MM.1S (cell line): ENCODE data around the gene GRAMD1A.

Source experiments
- DNase-seq: peaks from one replicate; pipeline ENCODE4 v3.0.0-alpha.2; 2015
- H2AFZ ChIP-seq: fragments of 300-600 bp; sonication (generic); 2 replicates; pipeline ENCODE4 v1.6.0; 2016; ENCODE audit warnings: antibody characterized with exemption, low read length
- H3F3A ChIP-seq: fragments of 300-600 bp; sonication (generic); 2 replicates; pipeline ENCODE4 v1.6.1; 2016; ENCODE audit warnings: mild to moderate bottlenecking, antibody characterized with exemption, low read length, moderate library complexity, mixed read lengths; ENCODE audit not compliant: insufficient read depth
- H3K27ac ChIP-seq: fragments of 300-600 bp; sonication (generic); 2 replicates; pipeline ENCODE4 v1.5.1; 2016; ENCODE audit warnings: mild to moderate bottlenecking, low read length
- H3K27me3 ChIP-seq: fragments of 300-600 bp; sonication (generic); replicated peaks from 2 replicates; pipeline ENCODE4 v1.6.0; 2016; ENCODE audit warnings: low read length; ENCODE audit not compliant: insufficient read depth
- H3K36me3 ChIP-seq: fragments of 300-600 bp; sonication (generic); replicated peaks from 2 replicates; pipeline ENCODE4 v1.6.1; 2016; ENCODE audit warnings: mild to moderate bottlenecking, low read length, mixed read lengths; ENCODE audit not compliant: insufficient read depth
- H3K4me1 ChIP-seq: fragments of 300-600 bp; sonication (generic); 2 replicates; pipeline ENCODE4 v1.6.1; 2016; ENCODE audit warnings: low read length, mixed read lengths
- H3K4me2 ChIP-seq: fragments of 300-600 bp; sonication (generic); 2 replicates; pipeline ENCODE4 v1.6.0; 2016; ENCODE audit warnings: low read depth, low read length
- H3K4me3 ChIP-seq: fragments of 300-600 bp; sonication (generic); 2 replicates; pipeline ENCODE4 v1.5.1; 2016; ENCODE audit warnings: low read length, mixed read lengths
- H3K79me2 ChIP-seq: fragments of 300-600 bp; sonication (generic); 2 replicates; pipeline ENCODE4 v1.6.1; 2016; ENCODE audit warnings: mixed run types, low read length, mixed read lengths
- H3K9ac ChIP-seq: fragments of 300-600 bp; sonication (generic); 2 replicates; pipeline ENCODE4 v1.6.1; 2016; ENCODE audit warnings: low read length, mixed read lengths
- H3K9me2 ChIP-seq: fragments of 300-600 bp; sonication (generic); replicated peaks from 2 replicates; pipeline ENCODE4 v1.6.1; 2016; ENCODE audit warnings: mild to moderate bottlenecking, low read length, mixed read lengths; ENCODE audit not compliant: insufficient read depth
- H3K9me3 ChIP-seq: fragments of 300-600 bp; sonication (generic); replicated peaks from 2 replicates; pipeline ENCODE4 v1.6.1; 2016; ENCODE audit warnings: mild to moderate bottlenecking, low read length, mixed read lengths; ENCODE audit not compliant: insufficient read depth
- H4K20me1 ChIP-seq: fragments of 300-600 bp; sonication (generic); 2 replicates; pipeline ENCODE4 v1.6.1; 2016; ENCODE audit warnings: mild to moderate bottlenecking, low read length, moderate library complexity, mixed read lengths; ENCODE audit not compliant: insufficient read depth
- CTCF ChIP-seq: fragments of 300-600 bp; sonication (generic); IDR thresholded peaks from 2 replicates; pipeline ENCODE4 v1.5.1; 2016; ENCODE audit warnings: antibody characterized with exemption, low read length, mixed read lengths
- EZH2 ChIP-seq: fragments of 300-600 bp; sonication (generic); optimal IDR thresholded peaks from 2 replicates; pipeline ENCODE3; 2017; ENCODE audit warnings: low read depth, mild to moderate bottlenecking, antibody characterized with exemption, low read length, mixed read lengths
- EZH2phosphoT487 ChIP-seq: fragments of 300-600 bp; sonication (generic); IDR thresholded peaks from 2 replicates; pipeline ENCODE4 v1.6.1; 2018; ENCODE audit warnings: antibody characterized with exemption, low read length

Gene GRAMD1A

GRCh38 chr19:35029737-35030256 lies 29.7 kb downstream of the GRAMD1A start:
- DNase-seq: no peak
- H3K36me3 ChIP-seq: no peaks in the 10 kb centered on the region
- H3K4me1 ChIP-seq: no peaks in the 10 kb centered on the region
- no peak overlapping the region for H3K4me3 ChIP-seq
- no peak overlapping the region for H3K27ac ChIP-seq
- H3K9ac ChIP-seq: no peak overlapping the region
- no peaks in the 10 kb centered on the region for H3K9me3 ChIP-seq
- H2AFZ ChIP-seq: no peak overlapping the region
- no peaks in the 10 kb centered on the region for H3K9me2 ChIP-seq
- no peak overlapping the region for H3K4me2 ChIP-seq
- no peaks in the 10 kb centered on the region for H4K20me1 ChIP-seq
- no peak for TF ChIP-seq CTCF
- no peak for TF ChIP-seq EZH2
- TF ChIP-seq EZH2phosphoT487: no peak
- no peaks in the 10 kb centered on the region for H3K79me2 ChIP-seq
- no peaks in the 10 kb centered on the region for H3F3A ChIP-seq
- H3K27me3 ChIP-seq: peaks cover 48% of the 10 kb centered on the region

GRCh38 chr19:35030257-35031071 lies 30.3 kb downstream of the GRAMD1A start, which contains the start of gene SCN1B:
Gene SCN1B (plus strand): TSS chr19:35030470. CDS start chr19:35030821, 351 bp downstream.
- TF ChIP-seq EZH2phosphoT487: no peak
- TF ChIP-seq EZH2: no peak
- TF ChIP-seq CTCF: no peak
- Histone ChIP-seq H3K9me2 (no peaks in the 10 kb centered on the region), H3K27ac (no peak within 1 kb of the TSS)

GRCh38 chr19:35031072-35031881 lies 31.2 kb downstream of the GRAMD1A start:
- Histone ChIP-seq H3K36me3 (no peaks in the 10 kb centered on the region), H4K20me1 (no peaks in the 10 kb centered on the region), H3K27me3 (peaks cover 61% of the 10 kb centered on the region), H3K4me1 (no peaks in the 10 kb centered on the region), H3K9me2 (no peaks in the 10 kb centered on the region), H3K27ac (no peak overlapping the region), H2AFZ (no peak overlapping the region), H3K79me2 (no peaks in the 10 kb centered on the region), H3K9me3 (no peaks in the 10 kb centered on the region), H3K4me3 (no peak overlapping the region), H3K9ac (no peak overlapping the region), H3F3A (no peaks in the 10 kb centered on the region), H3K4me2 (no peak overlapping the region)
- no peak for DNase-seq
- TF ChIP-seq CTCF (no peak), EZH2phosphoT487 (no peak), EZH2 (no peak)

More at GRCh38 chr19:35030257-35031071, 30.3 kb downstream of the GRAMD1A start, which contains the start of gene SCN1B:
- H3K36me3 ChIP-seq: no peaks in the 10 kb centered on the region
- no peaks in the 10 kb centered on the region for H3K79me2 ChIP-seq
- no peak within 1 kb of the TSS for H3K4me3 ChIP-seq
- H3F3A ChIP-seq: no peaks in the 10 kb centered on the region
- DNase-seq: no peak
- no peaks in the 10 kb centered on the region for H3K9me3 ChIP-seq
- no peaks in the 10 kb centered on the region for H4K20me1 ChIP-seq
- H3K27me3 ChIP-seq: peaks cover 53% of the 10 kb centered on the region
- no peak within 1 kb of the TSS for H3K9ac ChIP-seq
- no peak within 1 kb of the TSS for H3K4me2 ChIP-seq
- no peaks in the 10 kb centered on the region for H3K4me1 ChIP-seq
- no peak within 1 kb of the TSS for H2AFZ ChIP-seq
